A673 (cell line): ENCODE data around the gene TM7SF3.

Experiments
- EZH2 ChIP-seq: fragments of 200-600 bp; sonication (generic); IDR thresholded peaks from 2 replicates; pipeline ENCODE4 v1.6.1; 2017; ENCODE audit warnings: borderline replicate concordance, low read depth, mild to moderate bottlenecking, mixed read lengths, antibody characterized with exemption, low read length; ENCODE audit not compliant: poor library complexity, severe bottlenecking
- TF ChIP-seq, protein P1 (sequence below): fragments of 300-800, 200-600 bp; sonication (generic); conservative IDR thresholded peaks from 2 replicates; pipeline ENCODE4 v1.5.1; 2017; ENCODE audit warnings: low read depth, mild to moderate bottlenecking, antibody characterized with exemption, low read length, moderate library complexity, mixed read lengths

DNA sequence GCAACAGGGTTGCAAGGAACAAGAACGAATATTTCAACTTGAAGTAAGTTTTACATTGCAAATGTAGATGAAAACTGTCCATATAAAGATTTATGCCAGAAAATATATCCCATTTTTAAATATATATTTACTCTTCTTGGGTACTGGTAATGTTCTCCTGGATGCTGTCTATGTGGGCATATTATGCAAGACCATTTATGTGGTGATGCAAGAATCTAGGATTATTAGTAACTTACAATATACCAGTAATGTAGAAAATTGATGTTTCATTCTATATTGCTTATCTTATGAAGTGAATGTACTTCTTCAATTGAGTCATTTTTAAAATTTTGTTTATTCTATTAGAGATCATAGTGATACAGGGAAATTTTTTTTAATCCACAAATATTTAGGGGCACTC, 50.8 kb downstream of the TM7SF3 start:
- TF ChIP-seq, protein P1, sequence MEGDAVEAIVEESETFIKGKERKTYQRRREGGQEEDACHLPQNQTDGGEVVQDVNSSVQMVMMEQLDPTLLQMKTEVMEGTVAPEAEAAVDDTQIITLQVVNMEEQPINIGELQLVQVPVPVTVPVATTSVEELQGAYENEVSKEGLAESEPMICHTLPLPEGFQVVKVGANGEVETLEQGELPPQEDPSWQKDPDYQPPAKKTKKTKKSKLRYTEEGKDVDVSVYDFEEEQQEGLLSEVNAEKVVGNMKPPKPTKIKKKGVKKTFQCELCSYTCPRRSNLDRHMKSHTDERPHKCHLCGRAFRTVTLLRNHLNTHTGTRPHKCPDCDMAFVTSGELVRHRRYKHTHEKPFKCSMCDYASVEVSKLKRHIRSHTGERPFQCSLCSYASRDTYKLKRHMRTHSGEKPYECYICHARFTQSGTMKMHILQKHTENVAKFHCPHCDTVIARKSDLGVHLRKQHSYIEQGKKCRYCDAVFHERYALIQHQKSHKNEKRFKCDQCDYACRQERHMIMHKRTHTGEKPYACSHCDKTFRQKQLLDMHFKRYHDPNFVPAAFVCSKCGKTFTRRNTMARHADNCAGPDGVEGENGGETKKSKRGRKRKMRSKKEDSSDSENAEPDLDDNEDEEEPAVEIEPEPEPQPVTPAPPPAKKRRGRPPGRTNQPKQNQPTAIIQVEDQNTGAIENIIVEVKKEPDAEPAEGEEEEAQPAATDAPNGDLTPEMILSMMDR, result no peak
- TF ChIP-seq EZH2, result no peak
